Epithelial cell of esophagus (primary cell): ENCODE data around the gene COA6.
A peak's percentile ranks its signal among the peaks of the same experiment; 100 is the strongest.

Experiments
- DNase-seq: peaks from one replicate; pipeline ENCODE4 v3.0.0; 2010; ENCODE audit warnings: low read depth
- H3K4me3 ChIP-seq: 2 replicates; pipeline ENCODE4 v1.5.1; 2011; ENCODE audit warnings: mild to moderate bottlenecking, low read length, control low read depth
- TF ChIP-seq, protein P1 (sequence below): IDR thresholded peaks from 2 replicates; pipeline ENCODE4 v1.5.1; 2011; ENCODE audit warnings: low read depth, mild to moderate bottlenecking, low read length, control low read depth, inconsistent platforms; ENCODE audit not compliant: insufficient read depth; ENCODE audit errors: missing control alignments

The COA6 gene

DNA sequence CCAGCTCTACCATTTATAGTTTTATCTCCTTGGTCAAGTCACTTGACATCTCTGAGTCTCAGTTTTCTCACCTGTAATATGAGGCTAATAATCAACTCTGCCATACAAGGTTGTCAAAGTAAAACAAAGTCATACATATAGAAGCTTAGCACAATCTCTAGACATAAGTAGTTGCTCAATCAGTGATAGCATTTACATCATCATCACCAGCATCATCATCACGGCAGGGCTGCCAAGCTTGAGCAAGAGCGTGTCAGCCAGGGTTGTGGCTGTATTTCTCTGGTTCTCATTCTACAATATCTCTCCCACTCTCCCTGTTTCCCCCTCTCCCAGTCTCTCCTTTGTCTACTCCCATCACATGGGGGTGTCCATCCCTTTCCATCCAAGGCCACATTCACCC is 41.7 kb upstream of the COA6 start:
- H3K4me3 ChIP-seq: no peak overlapping the region
- TF ChIP-seq, protein P1, sequence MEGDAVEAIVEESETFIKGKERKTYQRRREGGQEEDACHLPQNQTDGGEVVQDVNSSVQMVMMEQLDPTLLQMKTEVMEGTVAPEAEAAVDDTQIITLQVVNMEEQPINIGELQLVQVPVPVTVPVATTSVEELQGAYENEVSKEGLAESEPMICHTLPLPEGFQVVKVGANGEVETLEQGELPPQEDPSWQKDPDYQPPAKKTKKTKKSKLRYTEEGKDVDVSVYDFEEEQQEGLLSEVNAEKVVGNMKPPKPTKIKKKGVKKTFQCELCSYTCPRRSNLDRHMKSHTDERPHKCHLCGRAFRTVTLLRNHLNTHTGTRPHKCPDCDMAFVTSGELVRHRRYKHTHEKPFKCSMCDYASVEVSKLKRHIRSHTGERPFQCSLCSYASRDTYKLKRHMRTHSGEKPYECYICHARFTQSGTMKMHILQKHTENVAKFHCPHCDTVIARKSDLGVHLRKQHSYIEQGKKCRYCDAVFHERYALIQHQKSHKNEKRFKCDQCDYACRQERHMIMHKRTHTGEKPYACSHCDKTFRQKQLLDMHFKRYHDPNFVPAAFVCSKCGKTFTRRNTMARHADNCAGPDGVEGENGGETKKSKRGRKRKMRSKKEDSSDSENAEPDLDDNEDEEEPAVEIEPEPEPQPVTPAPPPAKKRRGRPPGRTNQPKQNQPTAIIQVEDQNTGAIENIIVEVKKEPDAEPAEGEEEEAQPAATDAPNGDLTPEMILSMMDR: no peak
- peak; percentile 76 for DNase-seq

DNA sequence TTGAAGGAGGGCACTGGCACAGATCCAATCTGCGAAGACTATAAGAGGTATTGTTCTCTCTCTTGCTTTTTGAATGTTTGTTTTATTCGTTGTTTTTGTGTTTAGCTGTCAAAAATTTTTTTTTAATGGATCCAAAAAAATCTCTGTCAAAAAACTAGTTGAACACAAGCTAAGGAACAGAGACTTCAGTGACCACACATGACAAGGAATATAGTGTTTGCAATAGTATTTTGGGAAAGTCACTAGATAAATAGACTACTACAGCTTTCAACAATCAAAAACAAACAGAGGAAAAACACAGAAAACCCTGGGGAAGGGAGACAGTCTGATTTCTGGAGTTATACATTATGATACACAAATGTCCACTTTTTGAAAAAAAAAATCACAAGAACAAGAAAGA is 36.9 kb upstream of the COA6 start:
- TF ChIP-seq, protein P1: no peak
- no peak overlapping the region for H3K4me3 ChIP-seq
- no peak for DNase-seq

DNA sequence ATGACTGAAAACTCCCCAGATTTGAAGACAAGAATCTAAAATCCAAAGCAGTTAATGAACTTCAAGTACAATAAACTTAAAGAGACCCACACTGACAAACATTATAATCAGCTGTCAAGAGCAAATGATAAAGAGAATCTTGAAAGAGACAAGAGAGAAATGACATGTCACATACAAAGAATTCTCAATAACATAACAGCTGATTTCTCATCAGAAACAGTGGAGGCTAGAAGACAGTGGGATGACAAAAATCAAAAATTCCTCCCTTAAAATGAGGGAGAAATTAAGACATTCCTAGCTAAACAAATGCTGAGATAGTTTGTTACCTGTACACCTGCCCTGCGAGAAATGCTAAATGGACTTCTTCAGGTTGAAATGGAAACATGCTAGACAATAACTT is 36.0 kb upstream of the COA6 start:
- DNase-seq: no peak
- TF ChIP-seq, protein P1: no peak
- no peak overlapping the region for H3K4me3 ChIP-seq

DNA sequence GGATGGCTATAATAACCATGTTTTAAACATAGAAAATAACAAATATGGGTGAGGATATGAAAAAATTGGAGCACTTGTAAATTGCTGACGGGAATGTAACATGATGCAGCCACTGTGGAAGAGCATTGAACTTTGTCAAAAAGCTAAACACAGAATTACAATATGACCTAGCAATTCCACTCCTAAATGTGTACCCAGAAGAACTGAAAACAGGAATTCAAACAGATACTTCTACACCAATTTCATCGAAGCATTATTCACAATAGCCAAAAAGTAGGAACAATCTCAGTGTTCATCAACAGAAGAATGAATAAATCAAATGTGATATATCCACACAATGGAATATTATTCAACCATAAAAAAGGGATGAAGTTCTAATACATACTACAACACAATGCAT is 32.7 kb upstream of the COA6 start:
- TF ChIP-seq, protein P1: no peak
- no peak for DNase-seq
- H3K4me3 ChIP-seq: no peak overlapping the region

DNA sequence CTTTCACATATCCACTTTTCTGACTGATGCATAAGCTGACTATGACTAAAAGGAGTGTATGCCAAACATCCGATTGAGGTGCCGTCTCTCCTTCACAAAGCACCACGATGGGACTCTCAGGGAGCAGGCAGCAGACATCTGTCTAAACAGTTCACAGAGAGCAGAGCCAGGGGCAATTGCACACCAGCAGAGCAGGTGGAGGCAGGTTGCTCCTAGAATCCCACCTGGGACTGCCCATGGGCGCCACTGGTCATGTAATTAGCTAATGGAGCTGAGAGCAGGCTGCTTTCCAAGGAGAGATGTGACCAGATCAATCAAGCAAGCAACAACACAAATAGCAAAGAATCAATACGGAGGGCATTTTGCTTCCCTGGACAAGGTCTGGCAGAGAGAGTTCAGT is 30.5 kb upstream of the COA6 start:
- TF ChIP-seq, protein P1: no peak
- DNase-seq: no peak
- H3K4me3 ChIP-seq: no peak overlapping the region

DNA sequence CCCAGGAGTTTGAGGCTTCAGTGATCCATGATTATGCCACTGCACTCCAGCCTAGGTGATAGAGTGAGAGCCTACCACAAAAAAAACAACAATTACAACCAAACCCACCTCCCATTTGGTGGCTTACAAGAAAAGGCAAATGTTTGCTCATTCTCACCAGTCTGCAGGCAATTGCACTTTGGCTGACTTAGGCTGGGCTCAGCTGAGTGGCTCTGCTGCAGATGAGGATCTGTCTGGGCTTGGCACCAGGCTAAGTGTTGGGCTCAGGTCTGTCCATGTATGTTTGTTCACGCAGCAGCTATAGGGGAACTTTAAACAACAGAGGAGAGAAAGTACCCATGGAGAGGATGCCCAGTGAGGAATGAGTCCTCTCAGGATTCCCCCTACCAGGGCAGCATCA is 28.0 kb upstream of the COA6 start:
- H3K4me3 ChIP-seq: no peak overlapping the region
- TF ChIP-seq, protein P1: no peak
- DNase-seq: no peak

DNA sequence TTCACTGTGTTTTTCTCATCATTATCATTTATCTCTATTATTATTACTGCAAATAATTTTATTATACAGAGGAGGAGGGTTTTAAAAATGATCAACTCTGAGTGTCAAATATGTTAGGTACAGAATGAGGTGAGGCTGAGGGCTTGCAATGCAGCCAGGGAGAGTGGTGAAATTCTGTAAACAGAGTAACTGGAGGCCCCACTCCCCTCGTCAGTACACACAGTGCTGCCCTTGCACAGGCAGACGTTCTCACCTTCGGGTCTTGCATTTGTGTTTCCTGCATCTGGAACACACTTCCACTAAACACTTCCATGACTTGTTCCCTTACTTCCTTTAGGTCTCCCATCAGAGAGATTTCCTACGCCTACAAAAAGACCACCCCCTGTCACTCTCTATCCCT is 24.3 kb upstream of the COA6 start:
- TF ChIP-seq, protein P1: no peak
- H3K4me3 ChIP-seq: no peak overlapping the region

More for the DNA sequence above, 24.3 kb upstream of the COA6 start:
- no peak for DNase-seq
